PC-3 (cell line): Measurements from ENCODE around the gene MAGI2. TPM values are rescaled to one million over a fixed set of nuclear protein-coding genes. Genes with fewer than 3 reads are reported as not detected.
A peak's percentile ranks its signal among the peaks of the same experiment; 100 is the strongest.

Source experiments
- ATAC-seq: fragments of 200-7000 bp; cut with Tn5 transposase; 2 replicates; pipeline ENCODE4 v1.9.1; 2020; ENCODE audit warnings: mild to moderate bottlenecking, moderate library complexity
- Bru-seq: library from RNA; stranded (reverse); fragments of 400-500 nt; gene quantifications from one replicate; lab custom pipeline; 2021; lab: Mats Ljungman, UMichigan
- BruChase-seq, 2 experiments: library from RNA; stranded (reverse); fragments of 400-500 nt; gene quantifications; one replicate each; lab custom pipeline; 2021; lab: Mats Ljungman, UMichigan
- BruUV-seq: library from RNA; stranded (reverse); fragments of 400-500 nt; replicated peaks from 2 replicates; lab custom pipeline; 2021; lab: Mats Ljungman, UMichigan
- CTCF ChIA-PET: fragments of 300-600 bp; sonication (Branson Sonifier 250); formaldehyde crosslinking; loops from one replicate; lab custom pipeline; 2022; ENCODE audit warnings: antibody characterized with exemption; lab: Charles Lee
- POLR2A ChIA-PET: fragments of 300-600 bp; sonication (Branson Sonifier 250); formaldehyde crosslinking; loops from one replicate; lab custom pipeline; 2022; ENCODE audit warnings: antibody characterized with exemption; ENCODE audit not compliant: unreplicated experiment; lab: Charles Lee
- DNase-seq: peaks from one replicate; pipeline ENCODE4 v3.0.0-alpha.2; 2015
- H2AFZ ChIP-seq: fragments of 300-600 bp; sonication (generic); 2 replicates; pipeline ENCODE4 v1.6.0; 2016; ENCODE audit warnings: antibody characterized with exemption, low read length
- H3F3A ChIP-seq: fragments of 300-600 bp; sonication (generic); one replicate; pipeline ENCODE4 v1.6.0; 2017; ENCODE audit warnings: antibody characterized with exemption, low read length, control low read depth, mild to moderate bottlenecking; ENCODE audit not compliant: unreplicated experiment
- H3K27ac ChIP-seq: fragments of 300-600 bp; sonication (generic); 2 replicates; pipeline ENCODE4 v1.5.1; 2016; ENCODE audit warnings: mild to moderate bottlenecking, low read length
- H3K27me3 ChIP-seq: fragments of 300-600 bp; sonication (generic); 2 replicates; pipeline ENCODE4 v1.6.1; 2016; ENCODE audit warnings: low read length, mixed read lengths
- H3K36me3 ChIP-seq: fragments of 300-600 bp; sonication (generic); 2 replicates; pipeline ENCODE4 v1.6.1; 2016; ENCODE audit warnings: low read depth, mixed run types, low read length, mixed read lengths
- H3K4me1 ChIP-seq: fragments of 300-600 bp; sonication (generic); 2 replicates; pipeline ENCODE4 v1.5.1; 2016; ENCODE audit warnings: low read length; ENCODE audit not compliant: insufficient read depth
- H3K4me2 ChIP-seq: fragments of 300-600 bp; sonication (generic); 2 replicates; pipeline ENCODE4 v1.6.0; 2016; ENCODE audit warnings: low read length
- H3K4me3 ChIP-seq: fragments of 300-600 bp; sonication (generic); 2 replicates; pipeline ENCODE4 v1.5.1; 2016; ENCODE audit warnings: mild to moderate bottlenecking, low read length, mixed read lengths
- H3K79me2 ChIP-seq: fragments of 300-600 bp; sonication (generic); 2 replicates; pipeline ENCODE4 v1.6.1; 2017; ENCODE audit warnings: low read length, mixed read lengths
- H3K9ac ChIP-seq: fragments of 300-600 bp; sonication (generic); 2 replicates; pipeline ENCODE4 v1.6.0; 2016; ENCODE audit warnings: mild to moderate bottlenecking, low read length
- H3K9me2 ChIP-seq: fragments of 300-600 bp; sonication (generic); replicated peaks from 2 replicates; pipeline ENCODE4 v1.6.1; 2016; ENCODE audit warnings: mixed run types, low read length, mixed read lengths
- H3K9me3 ChIP-seq: fragments of 300-600 bp; sonication (generic); 2 replicates; pipeline ENCODE4 v1.6.1; 2016; ENCODE audit warnings: low read length, mixed read lengths
- H4K20me1 ChIP-seq: fragments of 300-600 bp; sonication (generic); 2 replicates; pipeline ENCODE4 v1.6.1; 2016; ENCODE audit warnings: low read length, mixed read lengths
- CTCF ChIP-seq: fragments of 300-600 bp; sonication (generic); conservative IDR thresholded peaks from 2 replicates; pipeline ENCODE4 v1.5.1; 2017; ENCODE audit warnings: antibody characterized with exemption, low read depth, mild to moderate bottlenecking, low read length
- EZH2 ChIP-seq: fragments of 300-600 bp; sonication (generic); IDR thresholded peaks from one replicate; pipeline ENCODE4 v1.6.1; 2017; ENCODE audit warnings: antibody characterized with exemption, mild to moderate bottlenecking, low read length; ENCODE audit not compliant: unreplicated experiment
- EZH2phosphoT487 ChIP-seq: fragments of 300-600 bp; sonication (generic); IDR thresholded peaks from 2 replicates; pipeline ENCODE4 v1.6.1; 2018; ENCODE audit warnings: mild to moderate bottlenecking, antibody characterized with exemption, low read length, borderline replicate concordance
- intact Hi-C: fragments of 100-400 bp; cut with micrococcal nuclease; formaldehyde crosslinking; loops from 2 replicates; pipeline ENCODE4 v1.9.0; 2023
- long read RNA-seq: library from polyadenylated mRNA; unstranded; transcript quantifications from one replicate; pipeline ENCODE4 v2.0.0, GENCODE V29; 2021; ENCODE audit not compliant: unreplicated experiment
- total RNA-seq: library from RNA; depleted of rRNA; stranded (reverse); fragments of >200 nt; gene quantifications from 2 replicates; pipeline ENCODE4 v1.2.3, GENCODE V29; 2014; rRNA removed

MAGI2 gene
- total RNA-seq (0.06 TPM in 1 of 2 replicates, not detected in the other), Bru-seq, nascent RNA (percentile 4 among the genes with signal in this experiment), BruChase-seq, experiment 1, labeled RNA remaining after a 6-hour chase (percentile 2 among the genes with signal in this experiment), BruChase-seq, experiment 2, labeled RNA remaining after a 2-hour chase (percentile 4 among the genes with signal in this experiment)
- long read RNA-seq, result 0 reads

GRCh38 chr7:79453558-79454360, at the start of gene MAGI2:
TSS of gene MAGI2 (minus strand) at chr7:79453667. CDS start at chr7:79453320, 347 bp downstream.
- CTCF ChIA-PET, result no interaction called here
- Histone ChIP-seq H3K9me2 (no peaks in the 10 kb centered on the region), H3F3A (no peaks in the 10 kb centered on the region), H2AFZ (peak within 1 kb of the TSS; percentile 55; the same call in 1 of the 2 replicates), H3K9ac (no peak within 1 kb of the TSS), H3K9me3 (no peaks in the 10 kb centered on the region), H3K27me3 (peaks cover 20% of the 10 kb centered on the region; the same call in 1 of the 2 replicates), H3K79me2 (no peaks in the 10 kb centered on the region), H3K4me3 (peak within 1 kb of the TSS; percentile 43; the same call in 1 of the 2 replicates), H4K20me1 (no peaks in the 10 kb centered on the region), H3K27ac (no peak within 1 kb of the TSS), H3K4me1 (no peaks in the 10 kb centered on the region), H3K4me2 (peak within 1 kb of the TSS; percentile 68), H3K36me3 (no peaks in the 10 kb centered on the region)
- POLR2A ChIA-PET, result no interaction called here
- TF ChIP-seq EZH2phosphoT487 (no peak), CTCF (no peak), EZH2 (no peak)
- intact Hi-C loops, result no loop called here
- BruUV-seq, result no TSS peak
- ATAC-seq (no peak), DNase-seq (no peak)

GRCh38 chr7:79502151-79502550, 48.7 kb upstream of the MAGI2 start:
- no peak overlapping the region for H3K9ac ChIP-seq
- H3K27ac ChIP-seq, result no peak overlapping the region
- no peak overlapping the region for H2AFZ ChIP-seq
- POLR2A ChIA-PET, result no interaction called here
- no TSS peak for BruUV-seq
- H3K4me1 ChIP-seq, result no peaks in the 10 kb centered on the region
- H3K9me2 ChIP-seq, result no peaks in the 10 kb centered on the region
- no peak overlapping the region for H3K4me2 ChIP-seq
- ATAC-seq (no peak), DNase-seq (peak; percentile 7)
- H3K4me3 ChIP-seq, result no peak overlapping the region
- H4K20me1 ChIP-seq, result no peaks in the 10 kb centered on the region
- no peaks in the 10 kb centered on the region for H3K9me3 ChIP-seq
- H3F3A ChIP-seq, result no peaks in the 10 kb centered on the region
- intact Hi-C loops, result loop anchor here (2.0 kb wide), 1 partner anchor 239 kb away; no protein-coding TSS in a partner anchor
- CTCF ChIA-PET, result no interaction called here
- TF ChIP-seq EZH2phosphoT487 (no peak), CTCF (peak; percentile 62), EZH2 (no peak)
- H3K79me2 ChIP-seq, result no peaks in the 10 kb centered on the region
- no peaks in the 10 kb centered on the region for H3K27me3 ChIP-seq
- H3K36me3 ChIP-seq, result no peaks in the 10 kb centered on the region
